ENCODE data around the gene IGF1R.

The IGF1R gene

GRCh38 chr15:98778263-98778959, 130.1 kb downstream of the IGF1R start:
- H3K4me2 ChIP-seq (ENCODE audit: low read depth, low read length, poor library complexity, severe bottlenecking) = no peak overlapping the region
- no peak overlapping the region for H3K27ac ChIP-seq (ENCODE audit: low read depth, low read length)
- no peak for TF ChIP-seq EZH2phosphoT487 (conservative IDR thresholded peaks at IDR 0.05; ENCODE audit: low read length)
- no peak for TF ChIP-seq CTCF (IDR thresholded peaks at IDR 0.05; ENCODE audit: insufficient read depth, low read length, poor library complexity, severe bottlenecking)

DNA sequence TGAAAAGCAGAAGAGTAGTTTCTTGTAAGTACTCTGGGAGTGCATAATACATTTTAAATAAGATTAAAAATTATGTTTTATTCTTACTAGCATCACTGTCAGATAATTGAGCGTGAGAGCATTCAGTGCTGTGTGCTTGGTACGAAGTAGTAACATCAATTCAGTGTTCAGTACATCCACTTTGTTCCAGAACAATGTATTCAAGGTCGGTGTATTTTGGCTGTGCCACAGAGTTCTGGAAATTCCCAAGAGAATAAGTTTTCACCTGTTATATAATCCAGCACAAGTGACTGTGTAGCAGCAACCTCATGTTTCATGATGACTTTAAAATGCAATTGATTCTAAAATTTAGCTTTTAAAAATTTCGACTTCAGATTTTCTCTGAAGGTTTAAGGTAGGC, 130.6 kb downstream of the IGF1R start:
- H3K79me2 ChIP-seq (ENCODE audit: insufficient read depth, low read length) = no peaks in the 10 kb centered on the region

More at GRCh38 chr15:98778263-98778959, 130.1 kb downstream of the IGF1R start:
- no peak overlapping the region for H3K9ac ChIP-seq (ENCODE audit: low read length)
- no peaks in the 10 kb centered on the region for H3F3A ChIP-seq (ENCODE audit: insufficient read depth)
- no peaks in the 10 kb centered on the region for H3K27me3 ChIP-seq (ENCODE audit: low read length)
- no peaks in the 10 kb centered on the region for H3K9me3 ChIP-seq (ENCODE audit: insufficient read depth, low read length)
- H4K20me1 ChIP-seq (ENCODE audit: low read depth, low read length) = peaks cover 11% of the 10 kb centered on the region
- no peak overlapping the region for H2AFZ ChIP-seq (ENCODE audit: low read depth, low read length, severe bottlenecking)
- no peaks in the 10 kb centered on the region for H3K9me2 ChIP-seq (replicated peaks; ENCODE audit: insufficient read depth, low read length)
- H3K79me2 ChIP-seq (ENCODE audit: insufficient read depth, low read length) = no peaks in the 10 kb centered on the region
- H3K36me3 ChIP-seq (ENCODE audit: low read length) = no peaks in the 10 kb centered on the region
- H3K4me3 ChIP-seq (ENCODE audit: insufficient read depth, low read length, poor library complexity, severe bottlenecking) = no peak overlapping the region

GRCh38 chr15:98779463-98780071, 131.2 kb downstream of the IGF1R start:
- Histone ChIP-seq H3K9ac (ENCODE audit: low read length) (no peak overlapping the region), H3K9me3 (ENCODE audit: insufficient read depth, low read length) (no peaks in the 10 kb centered on the region), H3K4me3 (ENCODE audit: insufficient read depth, low read length, poor library complexity, severe bottlenecking) (no peak overlapping the region), H3F3A (ENCODE audit: insufficient read depth) (no peaks in the 10 kb centered on the region), H3K27me3 (ENCODE audit: low read length) (no peaks in the 10 kb centered on the region), H3K27ac (ENCODE audit: low read depth, low read length) (no peak overlapping the region), H3K4me2 (ENCODE audit: low read depth, low read length, poor library complexity, severe bottlenecking) (no peak overlapping the region), H4K20me1 (ENCODE audit: low read depth, low read length) (peaks cover 6% of the 10 kb centered on the region), H3K79me2 (ENCODE audit: insufficient read depth, low read length) (no peaks in the 10 kb centered on the region), H3K36me3 (ENCODE audit: low read length) (no peaks in the 10 kb centered on the region), H2AFZ (ENCODE audit: low read depth, low read length, severe bottlenecking) (no peak overlapping the region), H3K9me2 (replicated peaks; ENCODE audit: insufficient read depth, low read length) (no peaks in the 10 kb centered on the region)
- TF ChIP-seq EZH2phosphoT487 (conservative IDR thresholded peaks at IDR 0.05; ENCODE audit: low read length) (no peak), CTCF (IDR thresholded peaks at IDR 0.05; ENCODE audit: insufficient read depth, low read length, poor library complexity, severe bottlenecking) (peak; percentile 88)

More for the DNA sequence above, 130.6 kb downstream of the IGF1R start:
- Histone ChIP-seq H3K27ac (ENCODE audit: low read depth, low read length) (no peak overlapping the region), H2AFZ (ENCODE audit: low read depth, low read length, severe bottlenecking) (no peak overlapping the region), H3F3A (ENCODE audit: insufficient read depth) (no peaks in the 10 kb centered on the region), H4K20me1 (ENCODE audit: low read depth, low read length) (peaks cover 9% of the 10 kb centered on the region), H3K36me3 (ENCODE audit: low read length) (no peaks in the 10 kb centered on the region), H3K9me2 (replicated peaks; ENCODE audit: insufficient read depth, low read length) (no peaks in the 10 kb centered on the region), H3K9ac (ENCODE audit: low read length) (no peak overlapping the region), H3K4me2 (ENCODE audit: low read depth, low read length, poor library complexity, severe bottlenecking) (no peak overlapping the region), H3K9me3 (ENCODE audit: insufficient read depth, low read length) (no peaks in the 10 kb centered on the region), H3K4me3 (ENCODE audit: insufficient read depth, low read length, poor library complexity, severe bottlenecking) (no peak overlapping the region), H3K27me3 (ENCODE audit: low read length) (no peaks in the 10 kb centered on the region)
- TF ChIP-seq EZH2phosphoT487 (conservative IDR thresholded peaks at IDR 0.05; ENCODE audit: low read length) (no peak), CTCF (IDR thresholded peaks at IDR 0.05; ENCODE audit: insufficient read depth, low read length, poor library complexity, severe bottlenecking) (no peak)
